Right hindlimb (tissue), 1 donor: Measurements from ENCODE around the gene OR9Q1.
"Not testable (repeated sequence)": the region's sequence is repeated elsewhere in the genome, so short reads cannot be mapped to it uniquely, and the experiment has no call there.

Experiments
- DNase-seq: peaks from one replicate; pipeline ENCODE4 v3.0.0-alpha.2; 2018

Gene OR9Q1, protein sequence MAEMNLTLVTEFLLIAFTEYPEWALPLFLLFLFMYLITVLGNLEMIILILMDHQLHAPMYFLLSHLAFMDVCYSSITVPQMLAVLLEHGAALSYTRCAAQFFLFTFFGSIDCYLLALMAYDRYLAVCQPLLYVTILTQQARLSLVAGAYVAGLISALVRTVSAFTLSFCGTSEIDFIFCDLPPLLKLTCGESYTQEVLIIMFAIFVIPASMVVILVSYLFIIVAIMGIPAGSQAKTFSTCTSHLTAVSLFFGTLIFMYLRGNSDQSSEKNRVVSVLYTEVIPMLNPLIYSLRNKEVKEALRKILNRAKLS

DNA sequence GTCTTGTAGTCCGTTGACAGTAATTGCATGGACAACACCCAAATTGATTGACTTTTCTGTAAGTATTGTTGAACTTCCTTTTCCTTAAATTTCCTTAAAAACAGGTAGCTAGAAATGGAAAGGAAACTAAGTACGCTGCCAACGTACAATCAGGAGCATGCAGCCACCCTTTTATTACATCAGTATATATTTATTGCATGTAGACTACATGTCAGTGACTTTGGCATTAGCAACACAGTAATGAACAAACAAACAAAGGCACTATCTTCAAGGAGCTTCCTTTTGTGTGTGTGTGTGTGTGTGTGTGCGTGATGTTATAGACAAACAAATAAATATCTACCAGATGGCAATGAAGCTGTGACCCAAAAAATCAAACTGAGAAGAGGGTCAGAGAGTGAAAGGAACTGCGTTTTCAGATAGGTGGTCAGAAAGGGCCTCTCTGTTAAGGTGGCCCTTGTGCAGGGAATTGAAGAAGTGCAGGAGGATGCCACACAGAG, at the start of gene OR9Q1:
OR9Q1 (plus strand) TSS at position 447 of the 497 bp plus-strand sequence. CDS start 155,564 bp downstream, outside the sequence.
- no peak for DNase-seq

DNA sequence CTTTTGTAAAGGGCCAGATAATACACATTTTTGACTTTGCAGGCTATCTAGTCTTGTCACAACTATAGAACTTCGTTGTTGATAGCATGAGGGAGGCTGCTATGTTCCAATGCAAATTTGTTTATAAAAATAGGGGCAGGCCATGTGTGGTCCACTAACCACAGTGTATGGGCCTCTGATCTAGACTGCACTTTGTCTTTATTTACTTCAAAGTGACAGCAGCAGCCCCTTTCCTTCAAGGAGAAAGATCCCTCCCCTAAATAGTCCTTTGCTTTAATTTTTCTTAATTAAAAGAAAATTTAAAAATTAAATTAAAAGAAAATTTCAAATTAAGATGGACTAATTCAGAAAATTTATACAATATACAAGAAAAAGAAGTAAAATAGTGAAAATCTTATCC, 49.5 kb upstream of the OR9Q1 start:
- no peak for DNase-seq

DNA sequence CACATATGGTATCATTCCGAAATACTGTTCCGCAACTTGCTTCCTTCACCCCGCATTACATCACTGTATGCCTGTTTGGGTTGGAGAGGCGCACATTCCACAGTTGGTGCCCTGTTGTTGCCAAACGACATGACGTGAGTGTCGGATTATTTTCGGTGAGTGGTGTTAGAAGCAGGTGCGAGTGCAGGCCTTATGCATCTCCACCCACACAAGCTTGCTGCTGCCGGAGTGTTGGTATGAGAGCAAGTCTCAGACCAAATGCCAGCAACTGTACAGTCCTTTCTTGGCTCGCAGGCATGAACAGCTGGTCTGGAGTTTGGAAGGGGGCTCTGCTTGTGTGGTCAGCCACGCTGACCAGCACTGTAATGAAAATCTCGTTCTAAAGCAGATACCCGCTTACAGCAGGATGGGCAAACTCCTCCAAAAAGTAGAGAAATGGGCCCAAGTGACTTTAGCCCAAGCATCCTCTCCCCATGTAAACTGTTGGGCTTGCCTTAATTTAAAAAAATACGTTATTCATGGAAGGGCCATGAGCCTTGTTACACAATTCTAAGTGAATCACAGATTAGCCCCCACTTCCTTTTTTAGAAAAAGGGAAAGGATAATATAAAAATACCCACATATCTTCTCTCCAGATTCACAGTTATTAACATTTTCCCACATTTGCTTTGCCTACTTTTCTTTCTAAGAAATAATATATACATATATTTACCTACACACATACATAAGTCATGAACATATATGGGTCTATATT, 48.7 kb upstream of the OR9Q1 start:
- DNase-seq = peak; percentile 79

DNA sequence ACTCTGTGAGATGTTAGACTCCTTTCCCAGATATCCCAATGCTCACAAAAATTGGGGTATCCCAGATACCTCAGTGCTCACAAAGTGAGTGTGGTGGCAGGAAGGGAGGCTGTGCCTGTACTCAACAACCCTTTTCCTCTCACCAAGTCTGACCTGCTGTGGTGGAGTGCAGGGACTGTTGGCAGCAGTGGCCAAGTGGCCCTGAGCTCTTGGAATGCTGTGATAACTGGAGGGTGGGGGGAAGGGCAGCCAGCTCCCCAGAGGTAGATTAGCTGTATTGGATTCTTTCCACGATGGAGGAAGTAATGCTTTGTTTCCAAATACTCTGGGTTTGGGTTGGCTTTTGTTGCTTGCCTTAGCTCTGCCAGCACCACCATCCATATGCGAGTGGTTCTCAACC, 46.0 kb upstream of the OR9Q1 start:
- DNase-seq = no peak

DNA sequence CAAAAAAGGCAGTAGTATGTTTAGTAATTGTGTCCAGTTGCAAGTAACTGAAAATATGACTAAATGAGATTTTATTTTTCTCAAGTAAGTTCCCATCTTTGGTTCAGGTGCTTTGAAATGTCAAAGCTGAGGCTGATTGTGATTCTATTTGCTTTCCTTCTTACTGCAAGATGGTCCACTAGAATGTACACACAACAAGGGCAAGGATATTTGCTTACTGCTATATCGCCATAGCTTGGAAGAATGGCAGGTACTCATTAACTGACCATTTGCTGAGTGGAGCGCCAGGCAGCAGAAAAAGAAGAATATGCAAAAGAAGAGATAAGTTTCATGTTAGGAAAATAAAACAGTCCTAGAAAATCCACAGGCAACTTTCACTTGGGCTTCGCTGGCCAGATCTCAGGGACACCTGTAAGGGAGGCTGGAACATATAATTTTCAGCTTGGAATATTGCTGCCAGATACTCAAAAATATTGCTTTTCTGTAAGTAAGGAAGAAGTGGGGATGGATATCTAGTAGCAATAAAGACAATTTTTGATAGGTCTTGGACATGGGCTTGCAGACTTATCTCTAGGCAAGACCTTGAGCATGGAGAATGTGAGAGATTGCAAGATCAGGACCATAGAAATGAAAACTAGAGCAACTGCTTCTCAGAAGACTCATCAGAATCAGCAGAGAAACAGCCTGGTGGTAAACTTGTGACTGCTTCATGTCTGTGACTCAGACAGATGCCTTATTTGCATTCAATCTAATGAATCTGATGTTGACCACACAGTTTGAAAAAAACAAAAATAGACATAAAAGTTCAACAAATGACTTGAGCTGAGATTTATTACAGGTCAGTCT, 44.8 kb upstream of the OR9Q1 start:
- DNase-seq = no peak

DNA sequence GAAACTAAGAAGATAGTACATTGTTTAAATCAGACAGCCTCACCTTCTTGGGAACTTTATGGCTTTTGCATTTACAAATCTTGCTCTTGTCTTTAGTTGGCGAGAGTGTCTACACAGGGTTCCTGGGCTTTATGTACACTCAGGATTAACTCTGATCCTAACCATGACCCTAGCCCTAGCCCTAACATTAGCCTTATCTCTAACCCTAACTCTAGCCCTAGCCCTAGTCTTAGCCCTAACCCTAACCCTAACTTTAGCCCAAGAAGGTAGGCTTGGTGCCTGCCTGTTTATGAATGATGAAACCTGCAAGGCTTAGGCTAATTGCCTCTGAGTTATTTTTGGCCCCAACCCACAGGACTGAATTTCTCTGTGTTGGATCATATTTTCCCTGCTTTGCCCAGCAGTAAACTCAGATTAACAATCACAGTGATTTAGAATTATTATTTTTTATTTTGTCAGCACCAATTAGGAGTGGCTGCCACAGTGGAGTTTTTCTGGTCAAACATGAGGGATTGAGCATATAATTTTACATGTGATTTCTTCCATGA, 44.1 kb upstream of the OR9Q1 start:
- DNase-seq = no peak

DNA sequence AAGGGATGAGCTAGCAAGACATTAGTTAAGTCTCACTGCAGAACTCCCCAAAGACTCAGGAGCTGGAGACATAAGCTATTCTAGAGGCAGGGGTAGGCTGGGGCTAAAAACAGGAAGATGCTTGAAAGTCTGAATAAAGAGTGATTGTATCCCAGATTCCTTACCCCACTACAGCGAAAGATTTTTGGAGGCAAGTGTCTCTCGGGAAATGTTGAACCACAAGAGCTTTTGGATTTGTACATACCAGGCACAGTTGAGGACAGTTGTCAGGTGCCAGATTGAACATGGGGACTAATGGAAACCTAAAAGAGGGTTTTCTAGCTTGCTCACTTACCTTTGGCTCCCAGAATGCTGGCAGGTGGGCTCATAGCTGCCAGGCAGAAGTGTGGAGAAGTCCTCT, 43.5 kb upstream of the OR9Q1 start:
- no peak for DNase-seq

DNA sequence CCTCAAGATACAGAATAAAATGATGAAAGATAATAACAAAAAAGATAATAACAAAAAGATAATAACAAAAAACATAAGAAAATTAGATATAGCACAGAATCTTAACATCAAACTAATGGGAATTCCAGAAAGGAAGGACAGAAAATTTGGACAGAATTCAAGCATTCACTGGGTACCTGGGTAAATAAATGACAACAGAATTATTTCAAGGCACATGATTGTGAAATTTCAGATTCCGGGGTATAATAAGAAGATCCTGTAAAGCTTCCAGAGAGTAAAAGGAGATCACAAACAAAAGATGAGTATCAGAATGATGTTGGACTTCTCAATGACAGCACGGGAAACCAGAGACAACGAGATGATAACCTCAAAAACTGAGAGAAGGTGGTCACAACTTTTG, 42.1 kb upstream of the OR9Q1 start:
- no peak for DNase-seq

DNA sequence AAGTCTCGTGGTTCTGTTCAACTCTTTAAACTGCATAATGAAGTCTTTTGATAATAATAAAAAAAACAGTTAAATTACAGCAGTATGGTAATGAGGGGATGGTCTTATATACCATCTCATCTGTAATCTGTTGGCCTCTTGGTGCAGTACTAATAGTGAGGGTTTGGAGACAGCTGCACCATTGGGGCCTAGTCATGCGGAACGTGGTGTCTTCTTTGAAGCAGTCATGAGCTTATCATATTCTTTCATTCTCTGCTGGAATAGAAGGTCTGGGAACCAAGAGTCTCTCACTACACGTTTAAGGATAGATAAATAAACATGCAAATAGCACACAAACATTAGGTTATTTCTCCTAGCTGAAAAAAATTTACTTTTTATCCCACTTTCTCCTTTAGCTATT, 40.9 kb upstream of the OR9Q1 start:
- DNase-seq = no peak

DNA sequence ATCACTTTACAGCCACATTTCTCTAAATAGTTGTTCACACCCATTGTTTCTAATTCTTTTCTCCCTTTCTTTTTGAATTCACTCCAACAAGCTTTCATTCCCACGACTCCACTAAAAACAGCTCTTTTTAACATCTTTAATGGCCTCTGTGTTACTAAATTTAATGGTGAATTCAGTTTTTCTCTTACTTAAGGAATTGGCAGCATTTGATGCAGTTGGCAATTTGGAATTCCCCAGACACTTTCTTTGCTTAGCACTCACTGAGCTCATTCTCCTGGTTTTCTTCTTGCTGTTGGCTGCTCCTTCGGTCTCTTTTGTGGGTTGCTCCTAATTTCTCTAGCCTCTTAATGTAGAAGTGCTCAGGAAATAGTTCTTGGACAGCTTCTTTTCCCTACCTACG, 40.5 kb upstream of the OR9Q1 start:
- no peak for DNase-seq

DNA sequence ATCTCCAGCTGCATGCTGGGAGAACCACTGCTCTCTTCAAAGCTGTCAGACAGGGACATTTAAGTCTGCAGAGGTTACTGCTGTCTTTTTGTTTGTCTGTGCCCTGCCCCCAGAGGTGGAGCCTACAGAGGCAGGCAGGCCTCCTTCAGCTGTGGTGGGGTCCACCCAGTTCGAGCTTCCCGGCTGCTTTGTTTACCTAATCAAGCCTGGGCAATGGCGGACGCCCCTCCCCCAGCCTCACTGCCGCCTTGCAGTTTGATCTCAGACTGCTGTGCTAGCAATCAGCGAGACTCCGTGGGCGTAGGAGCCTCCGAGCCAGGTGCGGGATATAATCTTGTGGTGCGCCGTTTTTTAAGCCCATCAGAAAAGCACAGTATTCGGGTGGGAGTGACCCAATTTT, 24.2 kb upstream of the OR9Q1 start:
- not testable (repeated sequence) for DNase-seq

DNA sequence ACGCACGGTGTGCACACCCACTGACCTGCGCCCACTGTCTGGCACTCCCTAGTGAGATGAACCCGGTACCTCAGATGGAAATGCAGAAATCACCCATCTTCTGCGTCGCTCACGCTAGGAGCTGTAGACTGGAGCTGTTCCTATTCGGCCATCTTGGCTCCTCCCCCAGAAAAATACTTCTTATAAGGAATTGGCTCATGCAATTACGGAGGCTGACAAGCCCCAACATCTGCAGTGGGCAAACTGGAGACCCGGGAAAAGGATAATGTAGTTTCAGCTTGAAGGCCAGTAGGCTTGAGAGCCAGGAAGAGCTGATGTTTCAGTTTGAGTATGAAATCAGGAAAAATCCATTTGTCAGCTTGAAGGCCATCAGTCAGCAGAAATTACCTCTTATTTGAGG, 23.7 kb upstream of the OR9Q1 start:
- DNase-seq = not testable (repeated sequence)

DNA sequence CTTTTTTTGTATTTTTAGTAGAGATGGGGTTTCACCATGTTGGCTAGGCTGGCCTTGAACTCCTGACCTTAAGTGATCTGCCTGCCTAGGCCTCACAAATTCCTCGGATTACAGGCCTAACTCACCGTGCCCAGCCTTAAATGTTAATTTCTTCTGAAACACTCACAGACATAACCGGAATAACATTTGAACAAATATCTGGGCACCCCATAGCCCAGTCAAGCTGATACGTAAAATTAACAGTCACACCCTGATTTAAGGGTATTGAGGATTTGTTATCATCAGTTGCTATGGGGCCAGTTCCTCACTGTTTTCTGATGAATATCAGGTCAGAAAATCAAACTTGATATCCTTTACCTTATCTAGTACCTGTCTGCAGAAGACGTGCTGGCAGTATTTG, 23.0 kb upstream of the OR9Q1 start:
- DNase-seq = no peak

DNA sequence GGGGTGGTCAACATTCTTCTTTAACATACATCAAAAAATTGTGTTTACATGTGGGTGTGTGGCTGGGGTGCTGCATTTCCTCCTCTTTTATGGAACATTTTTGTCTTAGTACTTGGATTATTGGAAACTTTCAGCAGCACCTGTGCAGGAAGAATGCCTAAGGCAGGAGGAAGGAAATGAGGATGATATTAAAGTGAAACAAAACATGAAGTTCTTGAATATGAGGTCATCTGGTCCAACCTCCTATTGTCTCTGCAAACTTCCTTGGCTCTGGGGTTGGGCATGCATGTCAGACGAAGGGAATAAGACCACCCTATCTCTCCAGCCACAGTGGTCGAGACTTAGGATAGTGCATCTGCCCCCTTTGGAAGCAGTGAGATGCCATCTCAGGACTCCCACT, 20.6 kb upstream of the OR9Q1 start:
- no peak for DNase-seq

DNA sequence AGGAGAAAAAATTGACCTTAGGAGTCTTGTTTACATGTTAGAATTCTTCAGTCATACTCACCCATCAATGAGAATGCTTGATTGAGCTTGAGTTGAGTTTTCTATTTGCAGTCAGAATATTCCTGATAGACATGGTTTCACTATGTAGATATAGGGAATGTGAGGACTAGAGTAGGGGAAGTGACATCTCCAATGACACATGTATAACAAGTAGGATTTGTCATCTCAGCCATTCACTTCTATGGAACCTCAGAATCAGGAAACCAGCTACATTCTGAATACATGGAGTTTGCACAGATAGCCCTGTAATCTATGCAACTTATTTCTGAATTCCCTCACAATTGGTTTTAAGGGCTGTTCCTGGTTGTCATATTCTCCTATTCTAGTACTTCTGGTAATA, 20.1 kb upstream of the OR9Q1 start:
- no peak for DNase-seq

DNA sequence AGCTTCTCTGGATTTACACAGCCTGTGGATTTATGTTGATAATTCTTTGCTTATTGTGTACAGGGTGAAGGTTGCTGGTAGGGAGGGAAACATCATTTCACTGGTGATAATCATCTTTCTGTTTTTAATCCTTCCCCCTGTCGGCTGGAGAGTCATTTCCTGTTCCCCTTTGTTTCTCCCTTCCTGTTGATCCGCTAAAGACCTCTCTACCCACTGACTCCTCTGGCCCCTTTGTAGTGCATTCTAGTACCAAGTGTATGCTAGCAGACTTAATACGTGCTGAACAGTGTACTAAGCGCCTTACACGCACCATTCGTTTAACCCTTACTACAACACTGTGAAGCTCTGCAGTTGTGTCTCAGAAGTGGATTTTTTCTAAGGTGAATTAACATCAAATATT, 19.0 kb upstream of the OR9Q1 start:
- DNase-seq = no peak

DNA sequence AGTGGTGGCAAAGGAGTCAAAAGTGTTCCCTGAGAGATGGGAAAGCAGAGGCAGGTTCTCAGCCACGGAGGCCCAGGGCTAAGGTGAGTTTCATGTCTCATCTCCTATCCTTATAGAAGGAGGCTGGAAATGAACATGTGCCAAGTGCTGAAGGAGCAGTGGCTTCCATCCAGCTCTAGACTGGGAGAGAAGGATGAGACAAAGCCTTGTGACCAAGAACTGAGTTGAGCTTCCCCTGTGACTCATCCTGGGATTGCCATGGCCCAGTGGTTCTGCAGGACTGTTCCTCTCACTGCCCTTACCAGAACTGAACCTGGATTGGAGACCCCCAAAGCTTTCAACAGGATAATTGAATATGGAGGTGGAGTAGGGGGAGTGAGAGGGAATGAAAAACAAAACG, 16.7 kb upstream of the OR9Q1 start:
- DNase-seq = no peak

DNA sequence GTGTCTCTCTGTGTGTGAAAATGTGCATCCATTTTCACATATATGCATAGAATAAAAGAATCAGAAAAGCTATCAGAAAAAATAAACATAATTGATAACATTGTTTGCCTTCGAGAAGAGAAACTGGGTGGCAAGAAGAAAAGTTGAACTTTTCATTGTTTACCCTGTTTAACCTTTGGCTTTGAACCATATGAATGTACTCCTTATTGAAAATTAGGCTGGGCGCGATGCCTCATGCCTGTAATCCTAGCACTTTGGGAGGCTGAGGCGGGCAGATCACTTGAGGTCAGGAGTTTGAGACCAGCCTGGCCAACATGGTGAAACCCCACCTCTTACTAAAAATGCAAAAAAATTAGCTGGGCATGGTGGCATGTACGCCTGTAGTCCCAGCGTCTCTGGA, 11.9 kb upstream of the OR9Q1 start:
- no peak for DNase-seq

DNA sequence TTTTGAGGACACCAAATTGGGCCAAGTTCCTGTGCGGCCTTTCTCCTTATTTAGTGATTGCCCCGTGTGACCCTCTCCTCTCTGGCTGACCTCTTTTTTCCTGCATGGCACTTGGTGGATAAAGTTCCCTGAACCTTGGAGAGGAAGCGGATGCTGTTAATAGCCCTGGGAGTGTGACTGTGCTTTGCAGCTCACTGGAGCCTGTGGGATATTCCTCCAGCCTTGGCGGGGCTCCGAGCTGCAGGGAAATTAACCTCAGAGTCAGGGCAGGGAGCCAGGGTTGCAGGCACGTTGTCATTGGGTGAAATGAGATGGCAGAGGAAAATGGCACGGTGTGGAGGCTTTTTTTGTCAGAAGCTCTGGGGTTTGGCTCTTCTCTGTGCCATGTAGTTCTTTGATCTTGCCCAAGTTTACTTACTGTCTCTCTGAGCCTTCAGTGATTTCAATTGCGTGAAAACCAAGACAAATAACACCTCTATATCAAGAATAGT, 965 bp downstream of the OR9Q1 start:
- DNase-seq = peak; percentile 68

DNA sequence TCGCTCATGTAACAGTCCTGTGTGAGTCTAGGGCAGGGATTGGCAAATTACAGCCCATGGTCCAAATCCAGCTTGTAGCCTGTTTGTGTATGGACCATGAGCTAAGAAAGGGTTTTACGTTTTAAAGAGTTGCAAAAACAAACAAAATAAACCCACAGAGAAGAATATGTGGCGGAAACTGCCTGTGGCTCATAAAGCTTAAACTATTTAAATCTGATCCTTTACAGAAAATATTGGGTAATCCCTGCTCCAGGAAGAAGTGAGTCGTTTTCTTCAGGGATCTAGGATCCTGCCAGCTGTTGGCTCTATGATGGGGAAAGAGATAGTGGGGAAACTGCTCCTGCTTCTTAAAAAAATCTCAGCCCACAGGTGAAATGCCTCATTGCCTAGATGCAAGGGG, 3.7 kb downstream of the OR9Q1 start:
- DNase-seq = no peak

DNA sequence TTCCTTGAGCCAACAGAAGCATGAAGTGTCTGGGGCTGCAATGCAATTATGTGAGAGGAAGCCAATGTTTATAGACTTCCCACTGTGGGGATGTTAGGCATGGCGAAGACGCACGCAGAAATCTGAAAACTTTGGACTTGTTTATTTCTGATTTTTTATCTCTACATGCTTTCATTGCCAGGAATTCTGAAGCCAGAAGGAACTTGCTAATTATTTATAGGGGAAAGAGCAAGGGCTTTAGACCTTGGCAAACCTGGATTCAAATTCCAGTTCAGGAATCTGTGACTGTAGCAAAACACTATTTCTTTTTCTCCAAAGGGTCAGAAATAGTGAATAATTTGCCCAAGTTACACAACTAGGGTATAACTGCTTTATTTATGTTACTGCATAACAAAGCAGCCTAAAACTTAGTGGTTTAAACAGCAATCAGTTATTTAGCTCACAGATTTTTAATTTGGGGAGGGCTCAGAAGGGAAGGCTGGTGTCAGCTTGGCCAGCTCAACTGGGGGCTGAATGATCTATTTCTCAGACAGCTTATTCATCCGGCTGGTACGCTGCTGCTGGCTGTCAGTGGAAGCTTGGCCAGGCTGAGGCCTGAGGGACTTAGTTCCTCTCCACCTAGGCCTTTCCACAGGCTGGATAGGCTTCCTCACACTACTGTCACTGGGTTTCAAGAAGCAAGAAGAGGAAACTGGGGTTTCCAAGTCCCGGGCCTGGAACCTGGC, 5.2 kb downstream of the OR9Q1 start:
- no peak for DNase-seq

DNA sequence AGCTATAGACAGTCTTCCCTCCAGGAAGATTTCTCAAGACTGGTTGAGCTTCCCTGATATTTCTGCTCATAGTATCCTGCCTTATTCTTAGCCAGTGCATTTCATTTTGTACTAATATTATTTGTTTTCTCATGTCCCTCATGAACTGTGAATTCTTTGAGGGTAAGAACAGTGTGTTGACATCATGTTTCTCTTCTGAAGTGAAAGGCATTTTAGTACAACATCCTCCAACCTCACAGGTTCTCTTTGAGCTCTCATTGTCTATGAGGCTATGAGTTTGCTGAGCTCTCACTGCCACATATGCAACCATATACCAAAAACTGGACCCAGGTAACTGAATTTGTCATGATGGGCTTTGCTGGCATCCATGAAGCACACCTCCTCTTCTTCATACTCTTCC, 7.0 kb downstream of the OR9Q1 start, which contains the start of gene OR6Q1:
OR6Q1 (plus strand) TSS at position 301 of the 400 bp plus-strand sequence; CDS start at position 301, 0 bp downstream.
- no peak for DNase-seq
